Mesothelial cell of epicardium (in vitro differentiated cells): ENCODE measurements around the gene FBXO28. TPM values are rescaled to one million over a fixed set of nuclear protein-coding genes. Genes with fewer than 3 reads are reported as not detected.
"Not testable (repeated sequence)": the region's sequence is repeated elsewhere in the genome, so short reads cannot be mapped to it uniquely, and the experiment has no call there.

Experiments used
- DNase-seq, 2 experiments: peaks; one replicate each; pipeline ENCODE4 v3.0.0; 2021; ENCODE audit warnings: low spot score in 2 of 2; ENCODE audit not compliant: unreplicated experiment in 2 of 2
- H3K27ac Mint-ChIP-seq: 2 replicates; pipeline ENCODE4 v1.8.0; 2021; ENCODE audit warnings: mixed read lengths
- H3K27me3 Mint-ChIP-seq: 2 replicates; pipeline ENCODE4 v1.8.0; 2021; ENCODE audit warnings: low read depth, mixed read lengths
- H3K36me3 Mint-ChIP-seq: 2 replicates; pipeline ENCODE4 v1.8.0; 2021; ENCODE audit warnings: mixed read lengths
- H3K4me1 Mint-ChIP-seq: 2 replicates; pipeline ENCODE4 v1.8.0; 2021; ENCODE audit warnings: mixed read lengths
- H3K4me3 Mint-ChIP-seq: 2 replicates; pipeline ENCODE4 v1.8.0; 2021; ENCODE audit warnings: mild to moderate bottlenecking, moderate library complexity, mixed read lengths
- H3K9me3 Mint-ChIP-seq: 2 replicates; pipeline ENCODE4 v1.8.0; 2021; ENCODE audit warnings: mixed read lengths
- CTCF ChIP-seq: fragments of 200-600 bp; sonication (generic); IDR thresholded peaks from one replicate; pipeline ENCODE4 v1.5.0; 2021; ENCODE audit warnings: antibody characterized with exemption; ENCODE audit not compliant: unreplicated experiment
- total RNA-seq: library from RNA; stranded (reverse); gene quantifications from 3 replicates; pipeline ENCODE4 v1.2.1, GENCODE V29; 2021

The FBXO28 gene
- total RNA-seq, 1 donor from 2014 or later, result 26.7 TPM

GRCh38 chr1:224201853-224202252 is 87.9 kb downstream of the FBXO28 start:
- Mint-ChIP-seq H3K4me3 (no peak overlapping the region), H3K27me3 (no peaks in the 10 kb centered on the region)
- no peak for TF ChIP-seq CTCF

GRCh38 chr1:224203243-224204016 is 89.5 kb downstream of the FBXO28 start:
- Mint-ChIP-seq H3K36me3 (no peaks in the 10 kb centered on the region), H3K27ac (peak overlapping the region; percentile 88), H3K27me3 (no peaks in the 10 kb centered on the region), H3K4me1 (peaks cover 31% of the 10 kb centered on the region), H3K4me3 (no peak overlapping the region), H3K9me3 (no peaks in the 10 kb centered on the region)
- no peak for DNase-seq
- TF ChIP-seq CTCF, result no peak

More at GRCh38 chr1:224201853-224202252, 87.9 kb downstream of the FBXO28 start:
- H3K4me1 Mint-ChIP-seq, result peaks cover 34% of the 10 kb centered on the region
- no peaks in the 10 kb centered on the region for H3K36me3 Mint-ChIP-seq
- peak overlapping the region; percentile 41 for H3K27ac Mint-ChIP-seq
- DNase-seq, result no peak
- H3K9me3 Mint-ChIP-seq, result no peaks in the 10 kb centered on the region

GRCh38 chr1:224205438-224205840 is 91.5 kb downstream of the FBXO28 start:
- peak overlapping the region; percentile 93 for H3K27ac Mint-ChIP-seq
- no peak for DNase-seq

GRCh38 chr1:224205931-224206538 is 92.1 kb downstream of the FBXO28 start:
- not testable (repeated sequence) for H3K4me3 Mint-ChIP-seq, H3K27me3 Mint-ChIP-seq, H3K9me3 Mint-ChIP-seq, DNase-seq, H3K36me3 Mint-ChIP-seq
- H3K27ac Mint-ChIP-seq, result peak overlapping the region; percentile 93
- H3K4me1 Mint-ChIP-seq, result peaks cover 30% of the 10 kb centered on the region

More at GRCh38 chr1:224205438-224205840, 91.5 kb downstream of the FBXO28 start:
- Mint-ChIP-seq H3K4me3 (no peak overlapping the region), H3K9me3 (no peaks in the 10 kb centered on the region), H3K27me3 (no peaks in the 10 kb centered on the region), H3K36me3 (no peaks in the 10 kb centered on the region), H3K4me1 (peaks cover 30% of the 10 kb centered on the region)
- no peak for TF ChIP-seq CTCF

- no peak overlapping the region for H3K4me3 Mint-ChIP-seq
- no peaks in the 10 kb centered on the region for H3K36me3 Mint-ChIP-seq
- peaks cover 30% of the 10 kb centered on the region for H3K4me1 Mint-ChIP-seq
- H3K27ac Mint-ChIP-seq, result peak overlapping the region; percentile 81
- H3K9me3 Mint-ChIP-seq, result no peaks in the 10 kb centered on the region
- no peak for DNase-seq
- no peak for TF ChIP-seq CTCF
- no peaks in the 10 kb centered on the region for H3K27me3 Mint-ChIP-seq
These were observed 97.5 kb downstream of the FBXO28 start for GRCh38 chr1:224211206-224211962.

Other genes starting within 250 kb of the FBXO28 start
- gene DEGS1, start 69.1 kb downstream of the FBXO28 start, total RNA-seq, result 53.9 to 55.6 TPM (median 55.4 TPM) in 3 replicates
- 35.9 to 39.4 TPM (median 38.0 TPM) in 3 replicates for gene NVL, start 216.1 kb downstream of the FBXO28 start, total RNA-seq
- 39.6 to 40.2 TPM (median 39.6 TPM) in 3 replicates for gene CNIH4, start 242.8 kb downstream of the FBXO28 start, total RNA-seq